Measurements from ENCODE around the gene IFT122.

DNA sequence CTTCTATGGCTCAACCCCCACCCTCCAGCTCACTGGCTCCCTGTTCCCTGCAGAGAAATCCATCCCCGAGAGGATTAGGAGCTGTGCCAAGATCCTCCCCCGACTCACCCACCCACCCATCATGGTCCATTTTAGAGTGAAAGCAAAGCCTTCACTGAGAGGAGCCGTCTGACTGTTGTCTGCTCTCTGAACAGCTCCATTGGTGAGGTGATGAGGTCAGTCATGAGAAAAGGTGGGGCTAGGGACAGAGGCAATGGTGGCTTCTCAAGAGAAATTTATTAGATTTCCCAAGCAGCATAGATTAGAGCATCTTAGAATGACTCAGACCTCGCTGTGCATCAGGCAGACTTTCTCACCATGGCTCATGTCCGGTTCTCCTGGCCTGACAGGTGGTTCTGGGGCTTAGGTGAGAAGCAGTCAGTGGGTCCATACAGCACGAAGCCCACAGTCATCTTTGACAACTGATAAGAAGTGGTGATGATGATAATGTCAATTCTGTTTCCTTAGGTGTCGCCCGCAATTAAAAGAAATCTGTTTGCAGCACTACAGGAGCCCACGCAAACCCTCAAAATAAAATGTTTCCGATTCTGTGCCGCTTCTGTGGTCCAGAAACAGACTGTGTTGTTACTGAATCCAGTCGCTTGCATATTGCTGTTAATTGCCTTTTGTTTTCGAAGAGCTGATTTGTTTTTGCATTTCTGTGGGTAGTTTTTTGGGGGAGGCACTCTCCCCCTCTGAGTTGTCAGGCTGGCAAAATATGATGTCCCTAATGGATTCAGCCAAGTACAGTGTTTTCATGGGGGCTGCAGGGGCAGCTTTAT is 63.7 kb downstream of the IFT122 start:
- TF ChIP-seq POLR2A (IDR thresholded peaks at IDR 0.05), result no peak
- TF ChIP-seq, protein P1, sequence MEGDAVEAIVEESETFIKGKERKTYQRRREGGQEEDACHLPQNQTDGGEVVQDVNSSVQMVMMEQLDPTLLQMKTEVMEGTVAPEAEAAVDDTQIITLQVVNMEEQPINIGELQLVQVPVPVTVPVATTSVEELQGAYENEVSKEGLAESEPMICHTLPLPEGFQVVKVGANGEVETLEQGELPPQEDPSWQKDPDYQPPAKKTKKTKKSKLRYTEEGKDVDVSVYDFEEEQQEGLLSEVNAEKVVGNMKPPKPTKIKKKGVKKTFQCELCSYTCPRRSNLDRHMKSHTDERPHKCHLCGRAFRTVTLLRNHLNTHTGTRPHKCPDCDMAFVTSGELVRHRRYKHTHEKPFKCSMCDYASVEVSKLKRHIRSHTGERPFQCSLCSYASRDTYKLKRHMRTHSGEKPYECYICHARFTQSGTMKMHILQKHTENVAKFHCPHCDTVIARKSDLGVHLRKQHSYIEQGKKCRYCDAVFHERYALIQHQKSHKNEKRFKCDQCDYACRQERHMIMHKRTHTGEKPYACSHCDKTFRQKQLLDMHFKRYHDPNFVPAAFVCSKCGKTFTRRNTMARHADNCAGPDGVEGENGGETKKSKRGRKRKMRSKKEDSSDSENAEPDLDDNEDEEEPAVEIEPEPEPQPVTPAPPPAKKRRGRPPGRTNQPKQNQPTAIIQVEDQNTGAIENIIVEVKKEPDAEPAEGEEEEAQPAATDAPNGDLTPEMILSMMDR (IDR thresholded peaks at IDR 0.05), result no peak
